HG03196 (cell line): Measurements from ENCODE around the gene GRK5.

Experiments
- ATAC-seq: cut with Tn5 transposase; IDR thresholded peaks from one replicate; pipeline ENCODE4 v1.9.1; 2021; ENCODE audit not compliant: unreplicated experiment

GRK5 gene

GRCh38 chr10:119337796-119338432 is 130.5 kb downstream of the GRK5 start:
- ATAC-seq: no peak

GRCh38 chr10:119339109-119339508 is 131.7 kb downstream of the GRK5 start:
- no peak for ATAC-seq

- ATAC-seq: no peak
Measured at GRCh38 chr10:119340893-119341458, 133.6 kb downstream of the GRK5 start.

GRCh38 chr10:119341459-119342301 is 134.3 kb downstream of the GRK5 start:
- ATAC-seq: no peak

GRCh38 chr10:119342335-119342734 is 135.0 kb downstream of the GRK5 start:
- ATAC-seq: no peak

- ATAC-seq: no peak
Measured at GRCh38 chr10:119343011-119343601, 135.7 kb downstream of the GRK5 start.

- no peak for ATAC-seq
Measured at GRCh38 chr10:119344381-119344780, 137.0 kb downstream of the GRK5 start.

- no peak for ATAC-seq
Measured at GRCh38 chr10:119346095-119346832, 138.9 kb downstream of the GRK5 start.

- no peak for ATAC-seq
Measured at GRCh38 chr10:119347181-119347974, 140.0 kb downstream of the GRK5 start.

- no peak for ATAC-seq
Measured at GRCh38 chr10:119348106-119348505, 140.7 kb downstream of the GRK5 start.

- no peak for ATAC-seq
Measured at GRCh38 chr10:119348516-119349240, 141.3 kb downstream of the GRK5 start.

- ATAC-seq: no peak
Measured at GRCh38 chr10:119349341-119349740, 142.0 kb downstream of the GRK5 start.

GRCh38 chr10:119349937-119350501 is 142.6 kb downstream of the GRK5 start:
- ATAC-seq: no peak

GRCh38 chr10:119350502-119351097 is 143.2 kb downstream of the GRK5 start:
- no peak for ATAC-seq

- ATAC-seq: no peak
Measured at GRCh38 chr10:119351189-119351588, 143.8 kb downstream of the GRK5 start.

GRCh38 chr10:119352042-119352441 is 144.7 kb downstream of the GRK5 start:
- ATAC-seq: no peak

GRCh38 chr10:119352807-119353206 is 145.4 kb downstream of the GRK5 start:
- ATAC-seq: no peak

- no peak for ATAC-seq
Measured at GRCh38 chr10:119353421-119353820, 146.1 kb downstream of the GRK5 start.

- ATAC-seq: no peak
Measured at GRCh38 chr10:119355930-119356329, 148.6 kb downstream of the GRK5 start.
